ENCODE results near the gene RUFY4. TPM values are rescaled to one million over a fixed set of nuclear protein-coding genes. Genes with fewer than 3 reads are reported as not detected.

The RUFY4 gene
- total and polyA plus RNA-seq, 8 donors, result 0.08 to 0.31 TPM; not detected in 6

DNA sequence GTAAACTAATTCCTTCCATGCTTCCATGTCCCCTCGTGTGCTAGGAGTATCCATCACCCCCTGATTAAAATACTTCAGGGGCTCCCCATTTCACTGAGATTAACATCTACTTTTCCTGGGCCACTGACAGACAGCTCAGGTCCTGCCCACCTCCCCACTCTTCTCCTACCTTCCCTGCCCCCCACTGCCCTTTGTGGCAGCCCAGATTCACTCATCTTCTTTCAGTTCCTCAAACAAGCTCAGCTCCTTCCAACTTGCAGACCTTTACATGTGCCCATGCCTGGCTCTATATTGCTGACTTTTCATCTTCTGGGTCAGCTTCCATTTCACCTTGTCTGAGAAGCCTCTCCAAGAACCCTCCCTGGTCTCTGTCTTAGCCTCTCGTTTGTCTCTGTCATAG is 12.0 kb downstream of the RUFY4 start:
- DNase-seq, result no peak
- Histone ChIP-seq H3K4me1 (no peaks in the 10 kb centered on the region), H3K27ac (no peak overlapping the region), H3K36me3 (no peaks in the 10 kb centered on the region), H3K9me3 (no peaks in the 10 kb centered on the region), H3K27me3 (no peaks in the 10 kb centered on the region), H3K4me3 (no peak overlapping the region)
- peak in 1 of 4 donors; percentile 36 for ATAC-seq
- intact Hi-C loops (cut with DNase I), result no loop called here
- no peak for FAIRE-seq
- 77 to 81% methylated on average over 2 of the region's 2 CpGs for WGBS, 2 donors
- TF ChIP-seq CTCF (IDR thresholded peaks at IDR 0.05), result no peak

DNA sequence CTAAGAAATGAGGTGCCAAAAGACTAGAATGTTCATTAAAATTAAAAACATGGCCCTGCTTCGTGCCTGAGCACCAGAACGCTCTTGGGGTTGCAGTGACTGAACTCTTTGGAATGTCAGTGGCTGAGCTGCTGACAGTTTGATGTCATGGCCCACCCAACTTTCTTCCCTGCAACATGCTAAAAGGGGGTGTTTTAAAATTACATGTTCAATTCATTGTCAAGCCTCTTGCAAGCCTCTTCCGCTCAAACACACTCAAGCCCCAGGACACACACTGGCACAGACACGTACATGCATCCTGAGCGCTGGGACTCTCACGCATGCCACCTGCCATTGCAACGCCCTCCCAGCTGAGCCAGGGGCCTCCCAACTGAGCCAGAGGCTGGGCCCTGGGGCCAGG is 12.6 kb downstream of the RUFY4 start:
- Histone ChIP-seq H3K9me3 (no peaks in the 10 kb centered on the region), H3K36me3 (no peaks in the 10 kb centered on the region), H3K4me1 (no peaks in the 10 kb centered on the region), H3K27me3 (no peaks in the 10 kb centered on the region), H3K4me3 (no peak overlapping the region), H3K27ac (no peak overlapping the region)
- no peak for TF ChIP-seq CTCF (IDR thresholded peaks at IDR 0.05)
- DNase-seq (peak in 1 of 6 donors; percentile 22), FAIRE-seq (no peak), ATAC-seq (no peak)
- intact Hi-C loops (cut with DNase I), result no loop called here
- 85 to 87% methylated on average over 7 of the region's 7 CpGs for WGBS, 2 donors

DNA sequence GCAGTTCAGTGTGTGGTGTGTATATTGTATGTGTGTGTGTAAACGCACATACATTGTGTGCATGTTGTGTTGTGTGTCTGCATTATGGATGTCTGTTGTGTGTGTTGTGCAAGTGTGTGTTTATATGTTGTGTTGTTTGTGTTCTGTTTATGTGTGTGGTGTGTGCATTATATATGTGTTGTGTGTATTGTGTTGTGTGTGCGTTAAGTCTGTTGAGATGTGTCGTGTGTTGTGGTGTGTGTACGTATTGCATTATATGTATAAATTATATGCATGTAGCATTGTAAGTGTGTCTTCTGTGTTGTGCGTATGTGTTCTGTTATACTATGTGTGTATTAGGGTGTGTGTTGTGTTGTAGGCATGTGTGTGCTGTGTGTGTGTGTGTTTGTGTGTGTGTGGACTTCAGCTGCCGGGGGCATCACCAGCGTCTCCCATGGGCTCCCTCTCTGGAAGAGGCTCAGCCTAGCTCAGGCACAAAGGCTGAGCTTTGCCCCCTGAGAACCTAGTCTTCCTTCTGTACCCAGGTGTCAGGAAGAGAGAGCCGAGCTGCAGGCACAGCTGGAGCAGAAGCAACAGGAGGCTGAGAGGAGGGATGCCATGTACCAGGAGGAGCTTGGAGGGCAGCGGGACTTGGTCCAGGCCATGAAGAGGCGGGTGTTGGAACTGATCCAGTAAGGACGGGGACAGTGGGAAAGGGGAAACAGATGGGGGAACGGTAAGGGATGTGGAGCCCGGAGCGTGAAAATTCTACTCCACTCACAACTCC is 13.7 kb downstream of the RUFY4 start:
- DNase-seq, result peak in 1 of 6 donors; percentile 6
- no peak for TF ChIP-seq CTCF (IDR thresholded peaks at IDR 0.05)
- H3K4me1 ChIP-seq, result no peaks in the 10 kb centered on the region
- WGBS, 2 donors, result 66 to 70% methylated on average over 14 of the region's 14 CpGs
- no peak for FAIRE-seq
- H3K27me3 ChIP-seq, result no peaks in the 10 kb centered on the region
- ATAC-seq, result no peak
- no peaks in the 10 kb centered on the region for H3K9me3 ChIP-seq
- H3K27ac ChIP-seq, result no peak overlapping the region
- H3K36me3 ChIP-seq, result no peaks in the 10 kb centered on the region
- intact Hi-C loops (cut with DNase I), result no loop called here
- no peak overlapping the region for H3K4me3 ChIP-seq

DNA sequence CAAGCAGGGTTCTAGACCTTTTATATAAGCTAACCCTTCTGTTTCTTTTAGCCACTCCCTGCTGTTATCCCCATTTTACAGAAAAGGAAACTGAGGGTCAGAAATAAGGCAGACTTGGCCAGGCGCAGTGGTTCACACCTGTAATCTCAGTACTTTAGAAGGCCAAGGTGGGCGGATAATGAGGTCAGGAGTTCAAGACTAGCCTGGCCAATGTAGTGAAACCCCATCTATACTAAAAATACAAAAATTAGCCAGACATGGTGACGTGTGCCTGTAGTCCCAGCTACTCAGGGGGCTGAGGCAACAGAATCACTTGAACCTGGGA is 14.3 kb downstream of the RUFY4 start:
- DNase-seq (no peak), ATAC-seq (no peak), FAIRE-seq (no peak)
- no peaks in the 10 kb centered on the region for H3K4me1 ChIP-seq
- H3K9me3 ChIP-seq, result no peaks in the 10 kb centered on the region
- no peak overlapping the region for H3K4me3 ChIP-seq
- intact Hi-C loops (cut with DNase I), result no loop called here
- TF ChIP-seq CTCF (IDR thresholded peaks at IDR 0.05), result no peak
- 85 to 91% methylated on average over 3 of the region's 3 CpGs for WGBS, 2 donors
- no peaks in the 10 kb centered on the region for H3K27me3 ChIP-seq
- no peaks in the 10 kb centered on the region for H3K36me3 ChIP-seq
- H3K27ac ChIP-seq, result no peak overlapping the region

- no peak overlapping the region for H3K27ac ChIP-seq
- FAIRE-seq (no peak), DNase-seq (no peak), ATAC-seq (no peak)
- H3K9me3 ChIP-seq, result no peaks in the 10 kb centered on the region
- no peak for TF ChIP-seq CTCF (IDR thresholded peaks at IDR 0.05)
- H3K27me3 ChIP-seq, result no peaks in the 10 kb centered on the region
- no peak overlapping the region for H3K4me3 ChIP-seq
- intact Hi-C loops (cut with DNase I), result no loop called here
- H3K4me1 ChIP-seq, result no peaks in the 10 kb centered on the region
- no peaks in the 10 kb centered on the region for H3K36me3 ChIP-seq
These were observed 17.4 kb downstream of the RUFY4 start for GRCh38 chr2:218086478-218086877.

All from pancreas (tissue), 10 donors.